ENCODE data around the gene IL13RA1.
"Not testable (repeated sequence)": the region's sequence is repeated elsewhere in the genome, so short reads cannot be mapped to it uniquely, and the experiment has no call there.

IL13RA1 gene

DNA sequence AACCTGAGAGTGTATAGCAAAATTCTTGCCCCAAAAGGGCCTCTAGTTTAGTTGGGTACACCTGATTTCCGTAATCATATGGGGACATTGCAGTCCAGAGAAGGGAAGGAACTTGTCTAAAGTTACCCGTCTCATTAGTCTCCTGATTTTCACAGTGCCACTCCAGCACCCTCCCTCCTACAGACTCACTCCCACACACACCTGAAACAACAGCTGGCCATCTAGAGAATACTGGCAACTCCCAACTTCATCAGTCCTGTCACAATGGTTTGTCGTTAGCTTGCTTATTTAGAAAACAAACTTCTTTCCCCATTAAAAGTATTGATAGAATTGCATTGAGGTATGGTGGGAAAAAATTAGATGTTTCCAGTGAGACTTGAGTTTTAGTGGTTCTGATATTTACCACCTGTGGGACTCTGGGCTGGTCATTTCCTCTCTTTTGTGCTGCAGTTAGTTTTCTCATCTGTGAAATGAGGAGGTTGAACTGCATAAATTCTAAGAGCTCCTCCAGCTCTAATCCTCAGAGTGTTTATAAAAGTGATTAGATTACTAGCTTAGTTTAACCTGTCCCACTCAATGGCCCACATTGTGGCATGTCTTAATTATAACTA lies 1.7 kb downstream of the IL13RA1 start:
- no peak for DNase-seq

DNA sequence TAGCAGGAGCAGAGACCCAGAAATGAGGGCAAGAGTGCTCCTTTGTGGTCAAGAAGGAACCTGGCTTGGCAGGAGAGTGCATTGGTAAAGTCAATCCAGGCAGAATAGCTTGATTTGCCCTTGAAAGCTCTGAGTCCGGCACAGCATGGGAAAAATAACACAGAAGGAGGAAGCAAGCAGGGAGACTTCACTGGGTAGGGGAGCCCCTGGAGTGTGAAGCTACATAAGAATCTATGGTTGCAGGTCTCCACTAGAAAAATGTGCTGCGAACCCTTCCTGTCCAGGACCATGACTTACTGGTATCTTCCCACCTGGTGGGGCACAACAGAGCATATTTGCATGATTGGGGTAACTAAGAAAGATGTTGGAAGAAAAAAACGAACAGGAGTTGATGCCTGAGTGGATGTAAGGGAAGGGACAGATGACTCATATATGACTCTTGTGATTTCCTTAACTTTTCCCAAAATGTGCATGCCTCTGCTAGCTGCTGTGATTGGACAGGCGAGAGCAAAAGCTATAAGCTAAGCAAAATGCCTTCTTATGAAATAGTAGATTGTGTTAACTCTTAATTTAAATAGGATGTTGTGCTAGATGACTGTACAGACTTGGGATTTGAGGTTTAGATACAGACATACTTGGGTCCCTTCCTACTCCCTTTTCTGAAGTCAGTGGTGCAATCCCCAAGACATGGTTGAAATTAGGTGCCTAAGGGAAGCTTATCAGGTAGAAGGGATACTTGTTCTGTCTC lies 3.3 kb downstream of the IL13RA1 start:
- DNase-seq = peak; percentile 16

- DNase-seq = not testable (repeated sequence)
Observed at GRCh38 chrX:118732551-118732950, 5.1 kb downstream of the IL13RA1 start.

GRCh38 chrX:118734909-118735308 lies 7.5 kb downstream of the IL13RA1 start:
- no peak for DNase-seq

DNA sequence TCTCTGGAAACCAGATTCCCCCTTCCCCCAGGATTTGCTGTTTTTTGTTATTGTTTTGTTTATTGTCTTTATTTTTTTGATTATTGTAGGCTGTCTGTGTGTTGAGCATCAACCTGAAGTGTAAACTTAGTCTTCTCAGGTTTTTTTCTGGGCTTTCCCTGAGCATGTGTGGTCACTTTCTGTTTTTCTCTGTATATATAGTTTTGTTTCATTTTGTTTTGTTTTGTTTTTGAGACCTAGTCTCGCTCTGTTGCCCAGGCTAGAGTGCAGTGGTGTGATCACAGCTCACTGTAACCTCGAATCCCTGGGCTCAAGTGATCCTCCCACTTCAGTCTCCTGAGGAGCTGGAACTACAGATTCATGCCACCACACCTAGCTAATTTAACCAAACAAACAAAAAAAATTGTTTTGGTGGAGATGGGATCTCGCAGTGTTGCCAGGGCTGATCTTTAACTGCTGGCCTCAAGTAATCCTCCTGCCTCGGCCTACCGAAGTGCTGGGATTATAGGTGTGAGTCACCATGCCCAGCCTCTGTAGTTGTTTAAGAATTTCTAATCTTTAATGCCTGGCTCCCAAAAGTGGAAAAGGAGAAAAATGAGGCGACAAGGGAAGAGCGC lies 9.1 kb downstream of the IL13RA1 start:
- DNase-seq = no peak

- DNase-seq = no peak
Observed at GRCh38 chrX:118739577-118739976, 12.2 kb downstream of the IL13RA1 start.

DNA sequence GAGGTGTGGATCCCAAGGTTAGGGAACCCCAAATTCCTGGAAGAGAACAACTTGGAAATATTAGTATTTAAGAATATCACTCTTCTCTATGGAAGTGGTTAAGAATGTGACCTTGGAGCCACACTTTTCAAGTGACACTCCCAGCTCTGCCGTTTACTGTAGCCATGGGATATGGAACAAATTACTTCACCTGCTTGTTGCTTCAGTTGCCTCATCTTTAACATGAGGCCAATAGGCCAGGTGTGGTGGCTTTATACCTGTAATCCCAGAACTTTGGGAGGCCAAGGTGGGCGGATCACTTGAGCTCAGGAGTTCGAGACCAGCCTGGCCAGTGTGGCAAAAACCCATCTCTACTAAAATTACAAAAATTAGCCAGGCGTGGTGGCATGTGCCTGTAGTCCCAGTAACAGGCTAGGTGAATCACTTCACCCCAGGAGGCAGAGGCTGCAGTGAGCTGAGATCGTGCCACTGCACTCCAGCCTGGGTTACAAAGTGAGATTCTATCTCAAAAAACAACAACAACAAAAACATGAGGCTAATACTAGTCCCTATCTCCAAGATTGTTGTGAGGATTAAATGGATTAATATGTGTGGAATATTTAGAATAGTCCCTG lies 13.0 kb downstream of the IL13RA1 start:
- DNase-seq = no peak

DNA sequence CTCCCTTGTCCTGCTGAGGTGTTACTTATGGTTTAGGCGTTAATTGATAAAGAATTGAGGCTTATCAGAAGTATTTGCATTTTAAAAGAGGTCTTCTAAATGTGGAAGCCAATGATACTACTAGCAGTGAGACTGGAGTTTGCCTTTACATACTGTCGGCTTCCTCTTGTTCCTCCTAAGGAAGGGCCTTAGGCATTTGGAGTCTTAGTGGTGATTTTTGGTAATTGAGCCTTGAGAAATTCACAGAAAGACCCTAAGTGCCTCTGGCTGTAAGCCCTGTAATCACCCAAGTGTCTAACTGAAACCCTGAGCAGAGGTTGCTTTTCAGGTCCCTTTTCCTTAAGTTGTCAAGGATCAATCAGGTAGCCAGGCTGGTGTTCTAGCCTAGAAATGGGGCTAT lies 14.8 kb downstream of the IL13RA1 start:
- DNase-seq = no peak

- DNase-seq = no peak
Observed at GRCh38 chrX:118745570-118745969, 18.2 kb downstream of the IL13RA1 start.

DNA sequence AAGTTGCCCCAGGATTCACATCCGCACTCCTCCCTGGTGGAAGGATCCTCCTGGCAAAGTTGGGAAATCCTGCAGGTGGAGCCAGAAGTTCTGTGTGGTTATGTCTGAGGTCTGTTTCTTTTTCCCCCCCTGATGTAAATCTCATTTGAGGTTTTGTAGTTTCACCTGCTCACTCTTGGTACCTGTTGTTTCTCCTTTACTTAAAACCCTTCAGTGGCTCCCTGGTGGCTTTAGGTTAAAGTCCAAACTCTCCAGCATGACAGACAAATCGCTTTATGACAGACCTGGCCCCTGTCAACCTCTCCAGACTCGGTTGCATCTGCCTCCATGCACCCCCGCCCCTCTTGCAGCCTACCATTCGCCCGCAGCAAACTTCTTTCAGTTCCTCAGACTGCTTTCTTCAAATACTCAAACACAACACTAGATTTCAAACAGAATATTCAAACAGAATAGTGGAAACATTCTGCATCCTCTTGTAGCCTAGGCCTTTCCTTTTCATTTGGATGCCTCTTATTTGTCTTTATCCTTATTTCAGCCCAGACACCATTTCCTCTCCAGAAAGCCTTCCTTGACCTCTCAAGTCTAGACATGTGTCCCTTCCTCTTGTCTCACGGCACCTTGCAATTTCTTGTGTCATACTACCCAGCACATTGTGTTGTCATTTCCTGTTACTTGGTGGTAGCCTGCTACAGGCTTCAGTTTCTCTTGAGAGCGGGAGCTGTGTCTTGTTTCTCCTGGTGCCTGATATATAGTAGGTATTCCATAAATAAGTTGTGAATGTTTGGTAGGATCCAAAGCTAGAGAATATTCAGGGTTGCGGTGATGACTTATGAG lies 24.8 kb downstream of the IL13RA1 start:
- no peak for DNase-seq

- DNase-seq = no peak
Observed at GRCh38 chrX:118755633-118756032, 28.2 kb downstream of the IL13RA1 start.

GRCh38 chrX:118756101-118756500 lies 28.7 kb downstream of the IL13RA1 start:
- DNase-seq = peak; percentile 16

GRCh38 chrX:118758511-118758910 lies 31.1 kb downstream of the IL13RA1 start:
- no peak for DNase-seq

DNA sequence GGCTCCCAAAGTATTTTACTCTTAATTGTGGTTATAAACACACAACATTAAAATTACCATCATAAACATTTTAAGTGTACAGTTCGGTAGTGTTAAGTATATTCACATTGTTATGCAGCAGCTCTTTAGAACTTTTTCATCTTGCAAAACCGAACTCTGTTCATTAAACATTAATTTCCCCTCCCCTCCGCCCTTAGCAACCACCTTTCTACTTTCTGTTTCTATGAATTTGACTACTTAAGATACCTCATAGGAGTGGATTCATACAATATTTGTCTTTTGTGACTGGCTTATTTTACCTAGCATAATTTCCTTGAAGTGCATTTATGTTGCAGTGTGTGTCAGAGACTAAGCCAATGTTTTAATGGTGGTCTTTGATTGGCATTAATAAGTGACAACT lies 32.6 kb downstream of the IL13RA1 start:
- DNase-seq = no peak

- DNase-seq = no peak
Observed at GRCh38 chrX:118761939-118762707, 34.7 kb downstream of the IL13RA1 start.

GRCh38 chrX:118763489-118763888 lies 36.1 kb downstream of the IL13RA1 start:
- DNase-seq = no peak

GRCh38 chrX:118764122-118764521 lies 36.7 kb downstream of the IL13RA1 start:
- DNase-seq = no peak

DNA sequence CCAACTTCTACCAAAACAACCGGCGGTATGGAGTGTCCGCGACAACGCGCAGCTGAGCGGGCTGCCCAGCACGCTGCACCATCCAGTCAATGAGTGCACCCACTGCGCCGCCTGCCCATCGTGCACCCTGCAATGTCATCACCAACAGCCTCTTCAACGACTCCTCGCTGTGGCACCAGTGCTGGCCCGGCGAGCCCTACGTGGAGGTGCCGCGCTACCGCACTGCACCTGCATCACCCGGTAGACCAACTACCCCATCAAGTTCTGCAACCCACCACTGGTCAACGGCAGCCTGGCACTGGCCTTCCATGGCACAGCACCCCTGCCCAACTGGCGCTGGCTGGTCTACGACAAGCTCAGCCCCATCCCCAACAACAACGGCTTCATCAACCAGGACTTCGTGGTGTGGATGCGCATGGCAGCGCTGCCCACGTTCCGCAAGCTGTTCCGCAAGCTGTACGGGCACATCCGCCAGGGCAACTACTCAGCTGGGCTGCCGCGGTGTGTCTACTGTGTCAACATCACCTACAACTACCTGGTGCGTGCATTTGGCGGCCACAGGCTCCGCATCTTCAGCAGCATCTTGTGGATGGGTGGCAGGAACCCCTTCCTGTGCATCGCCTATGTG lies 42.8 kb downstream of the IL13RA1 start:
- DNase-seq = no peak

GRCh38 chrX:118772051-118772450 lies 44.6 kb downstream of the IL13RA1 start:
- DNase-seq = no peak

- DNase-seq = no peak
Observed at GRCh38 chrX:118773782-118774181, 46.4 kb downstream of the IL13RA1 start.

DNA sequence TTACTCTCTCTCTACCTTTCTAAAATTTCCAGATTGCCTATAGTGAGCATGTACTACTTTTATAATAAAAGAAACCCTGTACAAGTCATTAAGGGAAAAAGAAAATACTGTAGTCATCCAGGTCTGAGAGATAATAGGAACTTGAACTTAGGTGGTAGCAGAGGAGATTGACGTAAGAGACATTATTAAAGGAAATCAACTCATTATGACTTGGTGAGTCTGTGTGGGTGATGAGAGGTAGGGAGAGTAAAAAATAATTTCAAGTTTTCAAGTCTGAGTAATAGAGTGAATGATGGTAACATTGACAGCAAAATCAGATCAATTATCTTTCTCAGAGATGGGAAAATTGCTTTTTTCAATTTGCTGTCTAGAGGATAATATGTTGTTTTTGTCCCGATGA lies 52.2 kb downstream of the IL13RA1 start:
- no peak for DNase-seq

GRCh38 chrX:118780509-118780908 lies 53.1 kb downstream of the IL13RA1 start:
- no peak for DNase-seq

All from NCI-H226 (cell line).